Forelimb muscle (tissue), 1 donor: ENCODE results near the gene MRO. TPM values are rescaled to one million over a fixed set of nuclear protein-coding genes. Genes with fewer than 3 reads are reported as not detected.

Experiments used
- polyA plus RNA-seq: library from polyadenylated mRNA; unstranded; fragments of 120-200 nt; gene quantifications from one replicate; pipeline ENCODE4 v1.2.1, GENCODE V29; 2013; ENCODE audit not compliant: insufficient read length

MRO gene
- polyA plus RNA-seq, 1 donor: 0.33 TPM

Other genes with a start within 250 kb of the MRO start
- 27.8 TPM for gene ME2, start 59.1 kb upstream of the MRO start, polyA plus RNA-seq
- gene ELAC1, start 148.0 kb upstream of the MRO start, polyA plus RNA-seq: 6.4 TPM
- 79.7 TPM for gene SMAD4, start 210.2 kb upstream of the MRO start, polyA plus RNA-seq